Superior temporal gyrus (tissue), 1 donor: ENCODE measurements around the gene RO60.

Source experiments
- DNase-seq: peaks from one replicate; pipeline ENCODE4 v3.0.0-alpha.2; 2016; ENCODE audit errors: extremely low spot score

Gene RO60

GRCh38 chr1:193060938-193061337 lies 1.5 kb downstream of the RO60 start:
- no peak for DNase-seq

- DNase-seq = no peak
Measured at GRCh38 chr1:193062698-193063463, 3.5 kb downstream of the RO60 start.

- no peak for DNase-seq
Measured at GRCh38 chr1:193065954-193066353, 6.5 kb downstream of the RO60 start.

- DNase-seq = no peak
Measured at GRCh38 chr1:193066606-193067005, 7.2 kb downstream of the RO60 start.

GRCh38 chr1:193068013-193068412 lies 8.6 kb downstream of the RO60 start:
- DNase-seq = no peak

- no peak for DNase-seq
Measured at GRCh38 chr1:193069748-193070385, 10.5 kb downstream of the RO60 start.

- no peak for DNase-seq
Measured at GRCh38 chr1:193070386-193070753, 11.0 kb downstream of the RO60 start.

- DNase-seq = no peak
Measured at GRCh38 chr1:193070942-193071341, 11.5 kb downstream of the RO60 start.

GRCh38 chr1:193077991-193078390 lies 18.6 kb downstream of the RO60 start:
- DNase-seq = no peak

- no peak for DNase-seq
Measured at GRCh38 chr1:193079187-193079586, 19.8 kb downstream of the RO60 start.

GRCh38 chr1:193083365-193084088 lies 24.1 kb downstream of the RO60 start:
- no peak for DNase-seq

- no peak for DNase-seq
Measured at GRCh38 chr1:193085263-193085662, 25.9 kb downstream of the RO60 start.

GRCh38 chr1:193086342-193086741 lies 26.9 kb downstream of the RO60 start:
- no peak for DNase-seq

- no peak for DNase-seq
Measured at GRCh38 chr1:193087893-193088292, 28.5 kb downstream of the RO60 start.

- DNase-seq = no peak
Measured at GRCh38 chr1:193090865-193091264, 31.5 kb downstream of the RO60 start.

GRCh38 chr1:193094112-193094511 lies 34.7 kb downstream of the RO60 start:
- no peak for DNase-seq

- DNase-seq = no peak
Measured at GRCh38 chr1:193102662-193103061, 43.2 kb downstream of the RO60 start.

GRCh38 chr1:193103759-193104501 lies 44.5 kb downstream of the RO60 start:
- no peak for DNase-seq

- DNase-seq = no peak
Measured at GRCh38 chr1:193104502-193104906, 45.1 kb downstream of the RO60 start.

GRCh38 chr1:193104907-193105820 lies 45.8 kb downstream of the RO60 start, which contains the start of gene GLRX2:
TSS of gene GLRX2 (minus strand) at chr1:193105414. CDS start at chr1:193105382, 32 bp downstream.
- peak; percentile 81 for DNase-seq

- DNase-seq = no peak
Measured at GRCh38 chr1:193105821-193106177, 46.4 kb downstream of the RO60 start.
